CD4-positive, alpha-beta T cell (primary cell): Measurements from ENCODE around the gene SNX24. TPM values are rescaled to one million over a fixed set of nuclear protein-coding genes. Genes with fewer than 3 reads are reported as not detected.

Experiments used
- ATAC-seq: fragments of 200-7000 bp; cut with Tn5 transposase; one replicate; pipeline ENCODE4 v1.10.0; 2022; ENCODE audit warnings: mild to moderate bottlenecking; ENCODE audit not compliant: poor library complexity
- CTCF ChIA-PET: fragments of 350-600 bp; sonication (Branson Sonifier 250); formaldehyde crosslinking; loops from one replicate; lab custom pipeline; 2021; ENCODE audit warnings: antibody characterized with exemption, inconsistent platforms; lab: Charles Lee
- POLR2A ChIA-PET: fragments of 350-600 bp; sonication (Branson Sonifier 250); formaldehyde crosslinking; loops from one replicate; lab custom pipeline; 2021; ENCODE audit warnings: antibody characterized with exemption, inconsistent platforms; lab: Charles Lee
- DNase-seq, 14 experiments: peaks; one replicate each; pipeline ENCODE4 v3.0.0-alpha.2; 2013 to 2020; ENCODE audit warnings: mixed read lengths in 2 of 14
- H3K27ac ChIP-seq, 2 donors: one replicate each; pipeline versions ENCODE4 v1.5.1 to v1.7.0; 2013; ENCODE audit warnings: low read length in 2 of 2, low read depth in 1 of 2, mild to moderate bottlenecking in 1 of 2
- H3K27me3 ChIP-seq, 2 experiments: 1 replicate in 1 of 2; 2 replicates in 1 of 2; pipeline versions ENCODE4 v1.6.1 to v1.7.0; 2013; ENCODE audit warnings: low read length in 2 of 2, control low read depth in 1 of 2, mild to moderate bottlenecking in 1 of 2, moderate library complexity in 1 of 2; ENCODE audit not compliant: insufficient read depth in 2 of 2, control insufficient read depth in 1 of 2
- H3K36me3 ChIP-seq: one replicate; pipeline ENCODE4 v1.6.1; 2013; ENCODE audit warnings: low read length, control low read depth; ENCODE audit not compliant: insufficient read depth
- H3K4me1 ChIP-seq: one replicate; pipeline ENCODE4 v1.6.1; 2013; ENCODE audit warnings: low read length, control low read depth; ENCODE audit not compliant: insufficient read depth
- H3K4me3 ChIP-seq: one replicate; pipeline ENCODE4 v1.5.1; 2013; ENCODE audit warnings: mild to moderate bottlenecking, low read length, moderate library complexity
- H3K9me3 ChIP-seq, 2 experiments: 1 replicate in 1 of 2; 2 replicates in 1 of 2; pipeline versions ENCODE4 v1.6.1 to v1.7.0; 2013; ENCODE audit warnings: low read length in 2 of 2, mild to moderate bottlenecking in 2 of 2, control low read depth in 1 of 2, moderate library complexity in 1 of 2; ENCODE audit not compliant: control insufficient read depth in 1 of 2, insufficient read depth in 1 of 2
- H3K27ac Mint-ChIP-seq: one replicate; pipeline ENCODE4 v1.8.0; 2020; ENCODE audit warnings: mixed read lengths
- H3K27me3 Mint-ChIP-seq: one replicate; pipeline ENCODE4 v1.8.0; 2021; ENCODE audit warnings: mixed read lengths
- H3K36me3 Mint-ChIP-seq: one replicate; pipeline ENCODE4 v1.8.0; 2021; ENCODE audit warnings: low read depth, mixed read lengths
- H3K4me1 Mint-ChIP-seq: one replicate; pipeline ENCODE4 v1.8.0; 2021; ENCODE audit warnings: low read depth, mixed read lengths
- H3K4me3 Mint-ChIP-seq: one replicate; pipeline ENCODE4 v1.8.0; 2020; ENCODE audit warnings: mild to moderate bottlenecking, mixed read lengths
- H3K9me3 Mint-ChIP-seq: one replicate; pipeline ENCODE4 v1.8.0; 2020; ENCODE audit warnings: mixed read lengths
- CTCF ChIP-seq: fragments of 200-600 bp; IDR thresholded peaks from one replicate; pipeline ENCODE4 v1.8.0; 2022; ENCODE audit warnings: antibody characterized with exemption, mild to moderate bottlenecking
- intact Hi-C, 2 experiments: fragments of 100-400 bp; cut with DNase I in 1 of 2; cut with micrococcal nuclease in 1 of 2; formaldehyde crosslinking; loops; one replicate each; pipeline versions ENCODE4 v1.15.1 to v1.9.0; 2023 to 2025; cut with DNase I, micrococcal nuclease
- total RNA-seq, 174 experiments: library from RNA in 2 of 174; stranded (reverse) in 2 of 174; gene quantifications; one replicate each; pipeline ENCODE4 v1.2.3 and lab custom pipeline; 2021 to 2026

Gene SNX24
- total RNA-seq, 2 experiments from 2014 or later: 2.3 to 3.0 TPM

- DNase-seq (peak in 6 of 14 experiments; percentile 2 to 55 (median 28)), ATAC-seq (no peak)
- Mint-ChIP-seq H3K4me3 (no peak overlapping the region), H3K36me3 (no peaks in the 10 kb centered on the region), H3K9me3 (no peaks in the 10 kb centered on the region), H3K4me1 (no peaks in the 10 kb centered on the region), H3K27ac (no peak overlapping the region), H3K27me3 (no peaks in the 10 kb centered on the region)
- ChIA-PET POLR2A (no interaction called here), CTCF (no interaction called here)
- Histone ChIP-seq H3K4me1 (no peaks in the 10 kb centered on the region), H3K36me3 (no peaks in the 10 kb centered on the region), H3K4me3 (no peak overlapping the region), H3K27me3 (no peaks in the 10 kb centered on the region), H3K9me3 (no peaks in the 10 kb centered on the region), H3K27ac (no peak overlapping the region)
- TF ChIP-seq CTCF: peak; percentile 30
- intact Hi-C loops: loop anchor here in 1 of 2 experiments (10.0 kb wide), 1 partner anchor 295 kb away; no protein-coding TSS in a partner anchor
These were observed 154.6 kb downstream of the SNX24 start for GRCh38 chr5:122999947-123000563.

GRCh38 chr5:123000731-123001130 is 155.3 kb downstream of the SNX24 start:
- CTCF ChIA-PET: no interaction called here
- TF ChIP-seq CTCF: no peak
- H3K27me3 Mint-ChIP-seq: no peaks in the 10 kb centered on the region

GRCh38 chr5:123001808-123002207 is 156.4 kb downstream of the SNX24 start:
- no peak overlapping the region for H3K4me3 ChIP-seq
- POLR2A ChIA-PET: no interaction called here

More at GRCh38 chr5:123000731-123001130, 155.3 kb downstream of the SNX24 start:
- H3K27me3 ChIP-seq: no peaks in the 10 kb centered on the region
- Mint-ChIP-seq H3K4me1 (no peaks in the 10 kb centered on the region), H3K4me3 (no peak overlapping the region), H3K27ac (no peak overlapping the region), H3K36me3 (no peaks in the 10 kb centered on the region), H3K9me3 (no peaks in the 10 kb centered on the region)
- ATAC-seq: no peak
- H3K4me1 ChIP-seq: no peaks in the 10 kb centered on the region
- DNase-seq: no peak
- no peak overlapping the region for H3K27ac ChIP-seq
- POLR2A ChIA-PET: no interaction called here
- intact Hi-C loops: no loop called here
- H3K9me3 ChIP-seq: no peaks in the 10 kb centered on the region
- no peaks in the 10 kb centered on the region for H3K36me3 ChIP-seq
- H3K4me3 ChIP-seq: no peak overlapping the region

More at GRCh38 chr5:123001808-123002207, 156.4 kb downstream of the SNX24 start:
- no peaks in the 10 kb centered on the region for H3K4me1 Mint-ChIP-seq
- no peak overlapping the region for H3K27ac Mint-ChIP-seq
- H3K27me3 ChIP-seq: no peaks in the 10 kb centered on the region
- no peaks in the 10 kb centered on the region for H3K9me3 ChIP-seq
- CTCF ChIA-PET: no interaction called here
- H3K36me3 ChIP-seq: no peaks in the 10 kb centered on the region
- no peaks in the 10 kb centered on the region for H3K4me1 ChIP-seq
- no peak for TF ChIP-seq CTCF
- H3K36me3 Mint-ChIP-seq: no peaks in the 10 kb centered on the region
- DNase-seq: no peak
- H3K9me3 Mint-ChIP-seq: no peaks in the 10 kb centered on the region
- intact Hi-C loops: no loop called here
- H3K27me3 Mint-ChIP-seq: no peaks in the 10 kb centered on the region
- no peak for ATAC-seq
- H3K27ac ChIP-seq: no peak overlapping the region
- H3K4me3 Mint-ChIP-seq: no peak overlapping the region
